GM18499 (cell line): ENCODE data around the gene ITGA11.

Experiments
- ATAC-seq: cut with Tn5 transposase; IDR thresholded peaks from one replicate; pipeline ENCODE4 v1.9.1; 2021; ENCODE audit warnings: moderate number of reproducible peaks; ENCODE audit not compliant: insufficient read depth, unreplicated experiment

Gene ITGA11

GRCh38 chr15:68318931-68319909, 112.7 kb downstream of the ITGA11 start:
- no peak for ATAC-seq

- no peak for ATAC-seq
These were observed 113.7 kb downstream of the ITGA11 start for GRCh38 chr15:68318008-68318835.

- ATAC-seq = no peak
These were observed 114.5 kb downstream of the ITGA11 start for GRCh38 chr15:68317281-68318007.

DNA sequence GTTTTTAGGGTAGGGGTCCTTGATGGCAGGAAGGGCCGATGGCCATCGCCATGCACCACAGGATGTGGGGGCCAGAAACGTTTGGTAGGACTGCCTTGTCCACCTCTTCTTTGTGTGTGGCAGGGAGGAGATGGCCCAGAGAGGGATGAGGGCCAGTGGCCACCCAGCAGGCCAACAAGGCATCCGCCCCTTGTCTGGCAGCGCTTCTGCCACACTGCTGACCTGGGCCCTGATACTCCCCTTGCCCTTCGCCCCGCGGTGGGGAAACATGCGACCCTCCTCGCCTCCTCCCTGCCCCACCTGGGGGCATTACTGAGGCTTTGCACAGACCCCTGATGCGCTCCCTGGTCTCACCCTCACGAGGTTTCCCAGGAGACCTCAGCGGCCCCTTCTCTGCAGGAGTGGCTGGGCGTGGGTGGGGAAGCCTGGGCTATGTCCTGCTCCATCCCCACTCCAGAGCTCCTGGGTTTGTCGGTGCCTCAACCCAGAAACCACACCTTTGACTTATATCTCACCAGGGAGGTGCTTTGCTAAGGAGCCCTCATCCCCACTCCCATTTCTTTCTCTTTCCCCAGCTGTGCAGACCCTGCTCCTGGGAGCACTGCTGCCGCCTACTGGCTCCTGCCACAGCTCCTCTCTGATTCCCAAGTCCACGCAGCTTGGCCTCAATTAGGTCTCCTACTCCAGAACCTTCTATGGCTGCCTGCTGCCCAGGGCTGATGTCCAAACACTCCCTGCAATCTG, 115.7 kb downstream of the ITGA11 start:
- ATAC-seq = no peak

DNA sequence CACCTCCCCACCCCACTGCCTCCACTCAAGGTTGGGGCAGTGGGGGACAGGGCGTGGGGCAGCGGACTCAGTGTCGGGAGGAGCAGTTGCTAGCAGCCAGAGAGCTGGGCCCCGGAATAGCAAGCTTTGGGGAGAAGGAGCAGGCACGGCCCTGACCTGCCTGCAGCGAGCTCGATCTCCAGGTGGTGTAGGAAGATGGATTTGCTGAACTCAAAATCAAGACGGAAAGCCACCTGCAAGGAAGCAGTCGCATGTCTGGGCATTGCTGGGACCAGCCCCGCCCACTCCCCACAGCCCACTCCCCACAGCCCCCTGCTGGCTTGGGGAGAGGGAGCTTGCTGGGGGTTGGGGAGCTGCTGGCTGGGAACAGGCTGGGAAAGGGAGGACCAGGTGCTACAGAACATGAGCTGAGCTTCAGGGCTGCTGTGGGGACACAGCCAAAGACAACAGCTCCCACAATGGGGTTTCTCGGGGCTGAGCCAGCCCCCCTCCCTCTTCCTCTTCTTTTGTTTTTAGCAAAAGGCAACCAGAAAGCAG, 116.4 kb downstream of the ITGA11 start:
- no peak for ATAC-seq

DNA sequence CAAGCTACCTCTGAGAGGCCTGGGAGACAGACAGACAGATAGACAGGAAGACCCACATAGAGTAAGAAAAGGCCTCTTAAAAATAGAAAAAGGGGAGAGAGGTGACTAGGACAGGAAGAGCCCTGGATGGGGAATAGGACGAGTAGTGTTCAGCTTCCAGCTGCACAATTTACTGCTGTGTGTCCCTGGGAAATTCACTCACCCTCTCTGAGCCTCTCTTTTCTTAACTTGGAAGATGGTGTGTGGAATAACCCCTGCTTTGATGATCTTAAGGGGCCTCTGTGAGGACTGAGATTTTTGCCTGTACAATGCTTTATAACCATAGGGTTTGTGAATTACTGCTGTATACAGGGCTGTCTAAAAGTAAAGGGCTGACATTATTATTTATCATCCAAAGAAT, 116.9 kb downstream of the ITGA11 start:
- ATAC-seq = no peak

DNA sequence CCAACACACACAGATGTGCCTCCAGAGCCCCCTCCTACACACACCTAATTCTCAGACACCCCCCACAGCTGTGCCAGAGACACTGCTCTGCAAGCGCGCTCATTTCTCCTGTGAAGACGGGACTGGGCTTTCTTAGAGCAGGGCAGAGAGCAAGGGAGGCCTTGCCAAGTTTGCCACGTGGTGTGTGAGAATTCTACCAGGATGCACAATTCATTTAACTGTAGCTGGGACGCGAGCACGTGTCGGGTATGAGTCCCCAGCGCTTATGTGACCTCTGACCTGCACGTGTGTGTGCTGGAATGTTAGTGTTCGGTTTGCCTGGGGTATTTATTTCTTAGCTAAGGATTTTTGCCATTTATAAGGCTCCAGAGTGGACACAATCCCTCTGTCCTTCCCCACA, 117.4 kb downstream of the ITGA11 start:
- no peak for ATAC-seq

- ATAC-seq = no peak
These were observed 118.2 kb downstream of the ITGA11 start for GRCh38 chr15:68313501-68314410.

DNA sequence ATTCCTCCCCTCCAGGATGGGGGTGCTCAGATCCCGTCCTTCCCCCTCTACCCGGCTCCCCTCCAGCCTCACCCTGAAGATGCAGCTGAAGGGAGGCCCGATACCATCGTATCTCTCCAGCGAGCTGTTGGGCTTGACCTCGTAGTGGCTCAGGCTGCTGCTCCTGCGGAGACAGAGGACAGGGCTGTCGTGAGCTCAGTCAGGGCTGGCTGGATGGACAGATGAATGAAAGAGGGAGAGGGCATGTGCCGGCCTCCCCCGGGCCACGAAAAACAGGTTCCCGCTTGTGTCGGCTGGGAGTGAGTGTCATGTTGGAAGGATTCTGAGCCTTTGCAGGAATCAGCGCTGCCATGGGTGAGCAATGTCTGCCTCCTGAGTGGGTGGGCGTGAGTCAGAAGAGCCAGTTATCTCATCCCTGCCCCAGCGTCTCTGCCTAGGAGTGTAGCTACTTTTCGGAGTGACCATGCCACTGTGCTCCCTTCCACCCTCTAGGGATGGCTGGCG, 119.2 kb downstream of the ITGA11 start:
- no peak for ATAC-seq

GRCh38 chr15:68311859-68312557, 120.0 kb downstream of the ITGA11 start:
- no peak for ATAC-seq

GRCh38 chr15:68311464-68311835, 120.5 kb downstream of the ITGA11 start:
- ATAC-seq = no peak

DNA sequence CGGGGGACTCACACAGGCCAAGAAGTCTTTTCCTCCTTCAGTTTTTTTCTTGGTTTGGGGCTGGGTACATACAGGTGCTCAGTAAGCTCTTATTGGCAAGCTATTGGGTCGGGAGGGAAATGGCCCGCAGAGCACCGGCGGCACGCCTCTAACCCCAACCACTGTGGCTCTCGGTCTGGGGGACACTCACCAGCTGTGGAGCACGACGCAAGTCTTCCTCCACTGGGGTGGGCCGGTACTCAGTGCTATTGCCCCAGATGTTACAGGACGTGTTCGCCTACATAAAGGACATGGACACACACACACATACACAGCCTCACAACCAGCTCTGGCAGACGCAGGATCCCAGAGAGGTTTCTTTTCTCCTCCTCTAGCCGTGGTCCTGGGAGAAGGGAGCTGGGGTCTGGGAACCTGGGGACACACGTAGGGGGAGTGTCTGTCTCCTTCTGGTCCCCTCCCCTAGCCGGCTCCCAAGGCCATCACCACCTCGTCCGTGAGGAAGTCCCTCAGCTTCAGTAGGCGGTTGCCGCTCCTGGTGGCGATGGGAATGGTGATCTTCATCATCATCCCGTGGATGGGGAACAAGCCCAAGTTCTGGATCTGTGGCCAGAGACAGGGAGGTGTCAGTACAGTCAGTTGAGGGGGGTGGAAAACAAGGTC, 121.0 kb downstream of the ITGA11 start:
- no peak for ATAC-seq

GRCh38 chr15:68310178-68310803, 121.7 kb downstream of the ITGA11 start:
- no peak for ATAC-seq

GRCh38 chr15:68309024-68309423, 122.9 kb downstream of the ITGA11 start:
- no peak for ATAC-seq

DNA sequence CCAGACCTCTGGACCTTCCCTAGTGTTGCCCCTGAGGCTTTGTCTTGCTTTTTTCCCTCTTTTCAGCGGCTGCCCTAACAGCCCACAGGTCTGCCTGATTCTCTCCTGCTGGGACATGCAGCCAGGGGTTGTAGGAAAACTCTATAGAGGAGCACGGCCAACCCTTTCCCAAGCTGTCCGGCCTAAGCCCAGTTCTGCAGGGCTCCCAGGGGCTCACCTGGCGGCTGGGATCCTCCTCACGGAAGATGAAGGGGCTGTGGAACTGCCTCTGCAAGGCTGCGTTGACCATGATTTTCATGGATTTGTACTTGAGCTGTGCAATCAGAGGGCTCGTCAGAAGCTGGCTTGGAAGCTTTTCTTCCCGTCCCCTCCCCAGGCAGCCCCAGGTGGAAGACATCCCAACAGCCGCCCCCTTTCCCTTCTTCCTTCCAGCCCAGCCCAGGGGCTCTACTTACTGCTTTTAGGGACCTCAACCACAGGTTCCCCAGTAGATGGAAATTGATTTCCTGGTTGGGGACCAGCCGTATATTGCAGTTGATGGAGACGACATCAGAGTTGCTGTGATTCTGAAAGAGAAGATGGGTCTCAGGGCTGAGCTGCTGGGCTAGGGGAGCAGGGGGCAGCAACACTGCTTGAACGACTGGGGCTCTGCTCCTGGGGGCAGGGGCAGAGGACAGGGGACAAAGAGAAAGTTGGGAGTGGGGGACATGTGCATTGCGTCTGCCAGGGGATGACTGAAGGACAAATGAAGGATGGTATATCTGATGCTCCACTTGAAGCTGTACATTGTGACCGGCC, 124.6 kb downstream of the ITGA11 start:
- ATAC-seq = no peak

DNA sequence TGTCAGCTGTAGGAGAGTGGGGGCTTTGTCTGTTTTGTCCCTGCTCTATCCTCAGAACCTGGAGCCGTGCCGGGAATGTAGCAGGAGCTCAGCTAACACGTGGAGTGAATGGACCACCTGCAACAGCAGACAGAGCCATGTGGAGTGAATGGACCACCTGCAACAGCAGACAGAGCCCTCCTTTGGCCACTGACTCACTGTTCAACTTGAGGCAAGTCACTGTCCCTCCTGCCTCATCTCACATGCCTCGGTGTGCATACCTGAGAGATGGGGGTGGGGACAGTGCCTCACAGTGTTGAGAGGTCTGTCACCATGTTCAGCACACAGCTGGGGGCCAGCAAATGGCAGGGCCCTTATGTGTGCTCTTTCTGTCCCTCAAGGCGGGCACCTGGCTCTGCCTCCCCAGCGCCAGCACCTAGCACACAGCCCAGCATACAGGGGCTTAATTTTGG, 126.5 kb downstream of the ITGA11 start:
- ATAC-seq = no peak
